AG09309 (cell line): ENCODE results near the gene FIBCD1.

ENCODE experiments used
- DNase-seq: peaks from one replicate; pipeline ENCODE4 v3.0.0-alpha.2; 2010; ENCODE audit warnings: low read depth
- H3K4me3 ChIP-seq: 2 replicates; pipeline ENCODE4 v1.5.1; 2011; ENCODE audit warnings: mild to moderate bottlenecking, low read depth, low read length, moderate library complexity; ENCODE audit not compliant: control insufficient read depth
- TF ChIP-seq, protein P1 (sequence below): IDR thresholded peaks from 2 replicates; pipeline ENCODE4 v1.5.1; 2011; ENCODE audit warnings: mild to moderate bottlenecking, low read depth, low read length, inconsistent platforms; ENCODE audit not compliant: insufficient read depth, control insufficient read depth; ENCODE audit errors: missing control alignments

The FIBCD1 gene

DNA sequence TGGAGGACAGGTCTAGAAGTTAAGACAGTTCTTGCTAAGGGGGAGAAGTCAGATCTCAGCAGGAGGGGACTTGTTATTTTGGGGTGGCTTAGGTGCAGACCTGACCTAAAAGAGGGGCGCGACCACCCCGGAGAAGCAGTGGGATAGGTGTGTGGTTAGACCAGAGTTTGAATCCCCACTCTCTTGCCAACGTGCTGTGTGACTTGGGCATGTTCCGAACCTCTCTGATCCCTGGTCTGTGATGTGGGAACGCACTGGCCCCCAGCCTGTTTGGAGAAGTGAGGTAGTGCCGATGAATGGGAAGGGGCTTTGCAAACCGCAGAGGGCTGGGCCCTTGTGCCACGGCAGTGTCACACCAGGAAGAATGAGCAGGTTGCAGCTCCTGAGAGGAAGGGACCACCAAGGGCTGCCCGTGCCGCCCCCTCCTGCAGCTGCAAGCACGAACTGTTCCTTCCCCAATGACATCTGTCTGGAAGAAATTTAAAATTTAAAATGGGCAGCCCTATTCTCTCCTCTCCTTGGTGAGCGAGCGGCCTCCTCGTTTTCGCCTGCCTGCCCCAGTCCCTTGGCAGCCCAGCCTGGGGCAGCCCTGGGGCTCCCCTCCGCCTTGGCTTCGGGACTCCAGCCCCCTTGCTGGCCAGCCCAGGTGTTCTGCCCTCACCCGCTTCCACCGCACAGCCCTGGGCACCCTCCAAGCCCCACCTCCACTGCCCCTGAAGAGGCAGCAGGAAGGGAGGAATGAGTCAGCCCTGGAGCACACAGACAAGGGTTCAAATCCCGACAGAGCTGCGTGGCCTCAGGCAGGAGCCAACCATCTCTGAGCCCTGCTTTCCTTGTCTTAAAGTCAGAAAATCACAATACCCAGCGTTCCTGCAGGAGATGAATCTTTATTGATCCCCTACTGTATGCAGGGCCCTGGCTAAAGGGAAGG, 1.6 kb downstream of the FIBCD1 start:
- DNase-seq, result no peak
- TF ChIP-seq, protein P1, sequence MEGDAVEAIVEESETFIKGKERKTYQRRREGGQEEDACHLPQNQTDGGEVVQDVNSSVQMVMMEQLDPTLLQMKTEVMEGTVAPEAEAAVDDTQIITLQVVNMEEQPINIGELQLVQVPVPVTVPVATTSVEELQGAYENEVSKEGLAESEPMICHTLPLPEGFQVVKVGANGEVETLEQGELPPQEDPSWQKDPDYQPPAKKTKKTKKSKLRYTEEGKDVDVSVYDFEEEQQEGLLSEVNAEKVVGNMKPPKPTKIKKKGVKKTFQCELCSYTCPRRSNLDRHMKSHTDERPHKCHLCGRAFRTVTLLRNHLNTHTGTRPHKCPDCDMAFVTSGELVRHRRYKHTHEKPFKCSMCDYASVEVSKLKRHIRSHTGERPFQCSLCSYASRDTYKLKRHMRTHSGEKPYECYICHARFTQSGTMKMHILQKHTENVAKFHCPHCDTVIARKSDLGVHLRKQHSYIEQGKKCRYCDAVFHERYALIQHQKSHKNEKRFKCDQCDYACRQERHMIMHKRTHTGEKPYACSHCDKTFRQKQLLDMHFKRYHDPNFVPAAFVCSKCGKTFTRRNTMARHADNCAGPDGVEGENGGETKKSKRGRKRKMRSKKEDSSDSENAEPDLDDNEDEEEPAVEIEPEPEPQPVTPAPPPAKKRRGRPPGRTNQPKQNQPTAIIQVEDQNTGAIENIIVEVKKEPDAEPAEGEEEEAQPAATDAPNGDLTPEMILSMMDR, result no peak
- no peak overlapping the region; the same call in 1 of the 2 replicates for H3K4me3 ChIP-seq

DNA sequence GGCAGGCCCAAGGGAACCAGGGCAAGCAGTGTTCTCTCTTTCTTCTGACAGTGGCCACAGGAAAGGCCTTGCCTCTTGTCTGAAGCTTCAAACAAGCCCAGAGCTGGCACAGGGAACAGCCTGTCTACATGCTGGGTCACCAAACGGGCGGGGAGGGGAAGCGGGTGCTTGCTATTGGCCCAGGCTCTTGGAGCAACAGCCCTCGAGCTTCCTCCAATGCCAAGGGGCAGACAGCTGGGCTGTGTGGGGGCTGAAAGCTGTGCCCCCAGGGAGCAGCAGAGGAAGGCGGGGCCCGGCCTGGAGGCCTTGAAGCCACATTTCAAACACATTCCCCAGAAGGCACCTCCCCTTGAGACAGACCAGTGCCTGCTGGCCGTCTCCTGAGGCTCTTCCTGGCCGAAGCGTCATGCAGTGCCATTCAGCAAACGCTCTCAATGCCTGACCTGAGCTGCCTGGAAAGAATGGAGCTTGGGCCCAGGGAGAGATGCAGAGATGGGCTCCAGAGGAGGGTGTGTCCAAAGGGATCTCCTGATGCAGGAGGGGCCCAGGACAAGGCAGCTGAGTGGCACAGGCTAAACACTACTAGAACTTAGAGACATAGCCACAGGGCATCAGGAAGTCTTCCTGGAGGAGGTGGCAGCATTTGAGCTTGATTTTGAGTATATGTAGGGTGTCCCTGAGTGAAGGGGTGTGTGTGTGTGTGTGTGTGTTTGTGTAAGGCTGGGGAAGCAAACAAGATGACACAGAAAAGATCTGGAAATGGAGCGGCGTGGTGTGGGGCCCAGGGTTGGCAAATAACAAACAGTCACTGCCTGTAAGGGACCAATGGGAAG, 2.5 kb downstream of the FIBCD1 start:
- no peak for DNase-seq
- no peak overlapping the region for H3K4me3 ChIP-seq
- TF ChIP-seq, protein P1, result no peak

DNA sequence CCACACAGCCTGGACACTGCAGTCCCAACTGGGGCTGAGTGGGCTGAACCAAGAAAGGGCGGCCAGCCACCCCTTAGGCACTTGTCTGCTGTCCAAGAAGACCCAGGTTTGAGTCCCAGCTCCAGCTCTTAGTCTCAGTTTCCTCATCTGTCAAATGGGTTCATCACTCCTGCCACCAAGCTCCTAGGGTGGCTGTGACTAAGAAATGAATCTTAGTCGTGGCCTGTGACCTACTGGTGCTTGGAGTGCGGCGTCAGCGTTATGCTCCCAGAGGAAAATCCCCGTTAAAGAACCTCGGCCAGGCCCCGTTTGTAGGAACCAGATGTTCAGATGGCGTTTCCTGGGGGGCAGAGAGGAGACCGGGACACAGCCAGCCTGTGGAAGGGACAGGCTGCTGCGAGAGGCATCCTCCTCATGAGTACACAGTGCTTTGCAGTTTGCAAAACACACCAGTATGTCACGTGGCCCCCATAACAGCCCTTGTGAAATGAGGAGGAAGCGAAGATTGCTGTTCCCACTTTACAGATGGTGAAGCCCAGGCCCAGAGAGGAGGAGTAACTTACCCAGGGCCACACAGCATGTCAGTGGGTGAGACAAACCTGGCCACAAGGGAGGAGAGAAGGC, 3.3 kb downstream of the FIBCD1 start:
- TF ChIP-seq, protein P1, result no peak
- H3K4me3 ChIP-seq, result no peak overlapping the region
- no peak for DNase-seq

DNA sequence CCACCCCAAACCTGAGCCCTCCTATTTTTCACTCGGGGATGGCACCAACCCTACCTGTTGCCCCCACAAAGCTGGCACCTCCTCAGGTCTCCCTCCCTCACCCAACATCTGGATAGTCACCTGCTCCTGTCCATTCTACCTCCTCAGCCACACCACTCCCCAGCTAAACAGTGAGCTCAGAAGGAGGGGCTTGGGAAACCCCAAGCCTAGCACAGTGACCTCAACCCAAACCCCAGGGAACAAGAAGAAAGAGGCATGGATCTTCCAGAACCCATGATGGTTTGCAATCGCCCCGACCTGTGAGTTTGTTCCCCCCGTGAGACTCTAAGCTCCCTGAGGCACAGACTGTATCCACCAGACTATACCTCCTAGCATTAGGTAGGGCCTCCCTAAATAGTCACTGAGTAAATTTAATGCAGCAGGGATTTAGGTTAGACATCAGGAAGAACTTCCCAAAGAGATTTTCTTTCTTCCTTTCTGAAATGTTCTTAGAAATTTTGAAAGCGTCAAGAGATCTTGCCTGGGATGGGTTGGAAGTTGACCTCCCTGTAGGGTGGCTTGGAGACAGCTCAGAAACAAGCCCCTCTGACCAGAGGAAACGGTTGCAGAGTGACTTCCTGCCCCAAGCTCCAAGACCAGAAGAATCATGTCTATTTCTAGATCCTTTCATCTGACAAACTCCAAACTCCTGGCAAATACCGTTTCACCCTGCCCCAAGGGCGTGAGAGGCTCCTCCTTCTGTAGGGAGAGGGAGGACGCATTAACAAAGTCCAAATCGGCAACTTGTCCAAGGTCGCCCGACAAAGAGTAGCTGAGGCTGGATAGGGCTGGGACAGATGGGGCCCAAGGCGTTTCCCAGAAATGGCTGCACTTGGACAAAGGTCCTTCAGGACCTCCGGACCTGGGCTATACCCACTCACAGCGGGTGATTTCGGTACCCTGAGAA, 4.1 kb downstream of the FIBCD1 start:
- no peak overlapping the region for H3K4me3 ChIP-seq
- DNase-seq, result no peak
- TF ChIP-seq, protein P1, result no peak

DNA sequence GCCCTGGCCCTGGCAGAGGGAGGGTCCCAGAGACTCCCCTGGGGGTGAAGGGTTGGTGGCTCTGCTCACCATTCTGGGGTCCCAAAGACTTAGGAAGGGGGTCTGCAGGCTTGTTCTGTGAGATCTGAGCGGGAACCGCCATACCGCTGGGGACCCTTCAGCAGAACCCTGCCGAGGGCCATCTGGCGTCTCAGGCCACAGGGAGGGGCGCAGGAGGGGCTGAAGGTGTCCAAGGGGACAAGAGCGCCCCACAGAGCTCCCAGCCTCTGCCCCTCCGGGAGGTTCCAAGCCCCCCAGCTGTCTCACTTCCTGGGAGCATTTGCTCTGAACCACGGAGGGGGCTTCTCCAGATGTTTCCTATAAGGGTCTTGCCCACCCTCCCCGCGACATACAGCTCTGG, 4.8 kb downstream of the FIBCD1 start:
- DNase-seq, result no peak
- TF ChIP-seq, protein P1, result no peak

More for the DNA sequence above, 4.8 kb downstream of the FIBCD1 start:
- no peak overlapping the region for H3K4me3 ChIP-seq
